ELF-1 (cell line): ENCODE results near the gene HES7.

Source experiments
- DNase-seq: peaks from one replicate; pipeline ENCODE4 v3.0.0-alpha.2; 2016; ENCODE audit warnings: low read depth, low spot score

HES7 gene

DNA sequence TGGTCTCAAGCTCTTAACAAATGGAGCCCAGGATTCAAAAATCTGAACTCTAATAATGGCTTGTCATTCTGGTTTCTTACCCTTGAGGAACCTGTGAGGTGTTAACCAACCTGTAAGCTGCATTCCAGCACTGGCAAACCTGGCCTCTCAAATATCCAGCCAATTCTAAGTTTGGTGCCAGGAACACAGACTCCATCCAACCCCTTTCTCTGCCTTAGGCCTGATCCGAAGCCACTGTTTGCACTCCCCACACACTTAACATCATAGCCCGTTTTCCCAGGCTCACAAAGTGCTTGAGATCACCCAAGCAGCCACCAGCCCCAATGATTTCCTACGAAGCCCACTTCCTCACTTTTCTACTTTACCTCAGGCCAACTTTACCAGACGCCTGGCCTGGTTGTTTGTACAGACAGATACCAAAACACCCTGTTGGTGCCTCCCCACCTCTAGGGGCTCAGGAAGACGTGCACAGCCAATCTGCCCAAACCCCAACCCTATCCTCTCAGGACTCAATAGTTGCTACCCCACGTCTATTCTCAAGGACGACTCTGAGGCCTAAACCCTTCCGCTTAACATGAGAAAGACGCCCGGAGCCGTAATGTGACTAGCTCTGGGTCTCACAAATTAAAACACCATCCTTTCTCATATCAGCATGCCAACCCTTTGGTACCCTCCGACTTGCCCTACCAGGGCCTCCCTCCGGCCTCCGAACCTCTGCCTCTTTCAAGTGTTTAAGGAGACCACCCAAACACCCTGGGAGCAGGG lies 31.5 kb upstream of the HES7 start:
- peak; percentile 53 for DNase-seq

- DNase-seq = no peak
Measured at GRCh38 chr17:8154608-8155155, 30.8 kb upstream of the HES7 start.

DNA sequence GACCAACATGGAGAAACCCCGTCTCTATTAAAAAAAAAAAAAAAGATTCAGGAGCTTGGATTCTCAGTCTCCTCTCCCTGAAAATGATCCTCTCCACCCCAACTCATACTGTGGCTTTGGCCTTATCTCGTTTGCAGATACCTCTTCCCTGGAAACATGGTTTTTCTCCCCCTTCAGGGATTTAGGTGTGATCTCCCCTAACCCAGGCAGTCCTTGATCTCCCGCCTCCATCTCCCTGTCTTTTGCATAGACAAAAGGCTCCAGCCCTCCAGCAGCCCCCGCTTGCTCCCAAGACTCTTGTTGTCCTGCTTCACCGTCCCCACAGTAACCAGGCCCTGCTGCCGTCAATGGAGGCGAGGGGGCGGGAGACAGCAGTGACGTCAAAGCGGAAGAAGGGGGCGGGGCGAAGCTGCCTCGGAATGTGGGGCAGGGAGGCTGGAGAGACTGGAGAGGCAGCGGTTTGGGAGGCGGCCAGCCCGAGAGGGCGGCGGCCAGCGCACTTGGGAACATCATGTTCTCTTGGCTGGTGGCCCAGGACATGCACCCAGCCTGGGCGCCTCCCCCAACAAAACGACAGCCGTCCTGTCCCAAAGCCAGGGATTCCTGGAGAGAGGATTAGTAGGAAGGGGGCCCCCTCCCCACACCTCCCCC lies 30.2 kb upstream of the HES7 start:
- DNase-seq = peak; percentile 97

GRCh38 chr17:8153525-8153956 lies 29.6 kb upstream of the HES7 start:
- DNase-seq = peak; percentile 46

DNA sequence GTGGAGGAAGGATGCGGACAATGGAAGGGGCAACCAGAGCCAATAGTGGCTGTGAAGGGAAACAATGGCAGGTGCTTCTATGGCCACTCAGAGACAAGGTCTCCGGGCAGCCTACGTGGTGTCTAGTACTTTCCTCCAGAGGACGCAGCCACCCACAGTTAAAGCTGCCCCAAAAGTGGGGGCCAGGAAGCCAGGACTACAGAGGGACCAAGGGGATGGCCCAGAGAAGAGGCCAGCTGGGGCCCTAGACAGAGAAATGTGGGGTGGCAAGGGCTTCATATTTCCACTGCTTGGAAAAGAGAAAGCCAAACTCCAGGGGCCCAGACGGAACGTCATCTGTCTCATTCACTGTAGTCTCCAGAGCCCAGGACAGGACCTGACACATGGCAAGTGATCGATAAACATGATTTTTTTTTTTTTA lies 29.1 kb upstream of the HES7 start:
- DNase-seq = no peak

DNA sequence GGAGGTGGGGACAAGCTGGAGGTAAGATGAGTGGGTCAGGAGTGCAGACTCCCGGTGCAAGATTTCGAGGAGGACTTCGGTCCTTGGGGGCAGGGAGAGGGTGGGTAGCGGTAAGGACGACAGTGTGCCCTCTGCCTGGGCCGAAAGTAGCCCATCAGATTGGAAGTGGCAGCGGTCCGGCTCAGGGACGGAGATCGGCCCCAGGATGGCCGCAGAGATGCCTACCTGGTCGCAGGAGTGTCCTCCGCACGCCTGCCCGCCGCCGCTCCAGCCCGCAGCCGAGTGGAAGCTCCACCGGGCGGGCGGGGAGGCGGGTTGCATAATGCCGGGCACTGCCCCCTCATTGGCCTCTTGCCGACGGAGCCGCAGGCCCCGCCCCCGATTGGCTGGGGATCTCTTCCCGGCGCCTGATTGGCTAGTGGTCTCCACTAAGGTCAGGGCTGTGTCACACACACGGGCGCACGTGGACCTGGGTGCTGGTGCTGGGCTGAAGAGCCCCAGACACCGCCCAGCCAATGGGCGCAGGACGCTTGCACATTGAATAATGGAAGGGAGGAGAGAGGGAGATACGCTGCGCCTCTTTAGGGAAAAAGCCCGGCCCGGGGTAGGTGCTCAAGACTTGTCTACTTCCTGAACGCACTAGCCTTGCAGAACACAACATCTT lies 28.3 kb upstream of the HES7 start, which contains the start of gene PER1:
Gene PER1, minus strand, starts transcription at position 293 of the 664 bp plus-strand sequence. CDS start 1,698 bp downstream, outside the sequence.
- peak; percentile 95 for DNase-seq

DNA sequence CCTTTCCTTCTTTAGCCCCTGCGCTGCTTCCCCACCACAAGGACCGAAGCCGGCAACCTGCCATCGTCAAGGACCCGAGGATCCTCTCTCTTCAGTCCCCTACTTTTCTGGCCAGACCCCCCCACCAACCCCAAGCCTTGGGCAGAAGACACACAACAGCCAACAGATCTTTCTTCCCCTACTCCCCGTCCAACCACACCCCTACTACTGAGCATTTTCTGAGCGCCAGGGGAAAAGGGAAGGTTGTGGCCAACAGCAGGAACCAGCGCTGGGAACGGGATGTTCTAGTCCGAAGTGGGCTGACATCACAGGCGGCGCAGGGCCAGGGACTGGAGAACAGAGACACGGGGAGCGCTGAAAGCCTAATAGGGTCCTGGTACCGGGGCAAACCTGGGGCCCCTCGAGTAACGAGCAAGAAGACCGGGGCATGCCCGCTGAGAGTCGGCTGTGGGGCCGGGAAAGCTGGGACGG lies 27.8 kb upstream of the HES7 start:
- DNase-seq = peak; percentile 43

GRCh38 chr17:8151120-8151640 lies 27.3 kb upstream of the HES7 start:
- peak; percentile 88 for DNase-seq

- DNase-seq = no peak
Measured at GRCh38 chr17:8150194-8151119, 26.6 kb upstream of the HES7 start.

DNA sequence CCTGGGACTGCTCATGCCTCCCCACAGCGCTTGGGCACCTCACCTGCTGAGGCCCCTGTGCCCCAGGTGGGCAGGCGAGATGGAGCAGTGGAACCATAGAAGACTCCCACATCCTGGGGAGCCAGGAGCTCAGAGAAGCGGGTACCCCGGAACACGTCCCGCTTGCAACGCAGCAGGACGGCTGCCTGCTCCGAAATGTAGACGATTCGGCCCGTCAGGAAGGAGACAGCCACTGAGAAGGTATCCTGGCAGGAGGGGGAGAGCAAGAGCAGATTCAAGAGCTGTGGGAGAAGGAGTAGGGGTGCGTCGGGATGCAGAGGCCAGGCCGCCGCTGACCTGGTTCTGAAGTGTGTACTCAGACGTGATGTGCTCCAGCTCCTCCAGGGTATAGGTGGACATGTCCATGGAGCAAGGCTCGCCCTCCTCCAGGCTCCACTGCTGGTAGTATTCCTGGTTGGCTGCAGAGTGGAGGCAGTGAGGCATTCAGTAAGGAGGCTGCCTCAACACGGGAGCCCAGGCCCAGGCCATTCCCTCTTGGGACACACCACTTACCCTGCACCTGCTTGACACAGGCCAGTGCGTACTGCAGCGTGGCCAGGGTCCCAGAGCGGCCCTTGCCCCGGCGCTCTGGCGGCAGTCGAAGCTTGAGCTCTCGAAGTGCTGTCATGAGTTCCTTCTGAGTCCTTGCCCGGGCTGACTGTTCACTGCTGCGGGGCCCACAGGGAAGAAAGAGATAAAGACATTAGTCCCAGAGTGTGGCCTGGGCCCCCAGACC lies 25.7 kb upstream of the HES7 start:
- no peak for DNase-seq

GRCh38 chr17:8148560-8148959 lies 24.7 kb upstream of the HES7 start:
- DNase-seq = no peak

DNA sequence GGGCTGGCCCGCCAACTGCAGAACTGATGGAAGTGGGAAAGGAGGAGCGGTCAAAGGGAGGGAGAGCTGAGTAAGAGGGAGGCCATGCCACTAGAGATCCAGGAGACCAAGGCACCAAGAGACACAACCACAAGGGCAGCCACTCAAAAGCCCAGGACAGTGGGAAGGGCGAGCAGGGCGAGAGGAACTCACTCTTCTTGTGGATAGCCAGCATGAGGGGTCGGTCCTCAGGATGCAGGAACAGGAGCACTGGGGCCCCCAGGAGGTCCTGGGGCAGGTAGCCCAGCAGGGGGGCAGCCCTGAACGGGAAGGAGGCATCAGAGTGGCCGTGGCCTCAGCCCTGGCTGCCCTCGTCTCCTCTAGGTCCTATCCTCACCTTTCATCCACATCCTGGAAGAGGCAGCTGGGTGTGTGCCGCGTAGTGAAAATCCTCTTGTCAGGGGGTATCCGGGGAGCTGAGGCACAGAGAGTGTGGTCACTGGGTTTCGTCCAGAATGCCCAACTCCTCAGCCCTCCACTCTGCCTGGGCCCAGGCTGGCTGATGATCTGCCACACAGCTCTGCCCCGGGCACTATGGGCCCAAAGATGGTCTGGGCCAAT lies 24.0 kb upstream of the HES7 start:
- DNase-seq = no peak

- DNase-seq = no peak
Measured at GRCh38 chr17:8147141-8147804, 23.4 kb upstream of the HES7 start.

DNA sequence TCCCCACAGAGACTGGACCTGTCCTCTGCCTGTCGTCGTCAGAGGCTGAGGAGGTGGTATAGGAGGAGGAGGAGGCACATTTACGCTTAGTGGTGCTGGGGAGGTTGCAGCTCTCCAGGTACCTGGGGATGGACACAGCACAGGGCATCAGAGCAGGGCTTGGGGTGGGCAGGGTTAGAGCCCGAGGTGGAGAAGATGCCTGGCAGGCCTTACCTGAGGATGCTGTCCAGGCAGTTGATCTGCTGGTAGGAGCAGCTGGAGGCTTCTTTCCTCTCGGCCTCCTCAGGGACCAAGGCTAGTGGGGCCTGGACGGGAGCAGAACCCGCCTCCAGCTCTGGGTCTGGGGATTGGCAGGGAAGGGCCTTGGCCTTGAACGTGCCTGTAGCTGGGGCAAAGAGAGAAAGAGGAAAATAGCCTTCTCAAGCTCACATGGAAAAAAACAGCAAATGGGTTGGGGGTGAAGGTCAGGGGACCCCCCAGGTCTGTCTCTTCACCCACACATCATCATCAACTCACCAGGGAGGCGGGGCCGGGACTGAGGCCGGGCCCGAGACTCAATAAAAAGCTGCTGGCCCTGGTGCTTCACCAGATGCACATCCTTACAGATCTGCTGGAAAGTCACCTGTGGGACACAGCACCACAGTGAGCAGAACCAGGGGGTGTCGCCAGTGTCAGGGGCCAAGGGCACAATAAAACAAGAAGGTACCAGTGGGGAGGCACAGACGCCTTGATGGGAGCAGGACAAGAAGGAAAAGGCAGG lies 22.7 kb upstream of the HES7 start:
- no peak for DNase-seq

DNA sequence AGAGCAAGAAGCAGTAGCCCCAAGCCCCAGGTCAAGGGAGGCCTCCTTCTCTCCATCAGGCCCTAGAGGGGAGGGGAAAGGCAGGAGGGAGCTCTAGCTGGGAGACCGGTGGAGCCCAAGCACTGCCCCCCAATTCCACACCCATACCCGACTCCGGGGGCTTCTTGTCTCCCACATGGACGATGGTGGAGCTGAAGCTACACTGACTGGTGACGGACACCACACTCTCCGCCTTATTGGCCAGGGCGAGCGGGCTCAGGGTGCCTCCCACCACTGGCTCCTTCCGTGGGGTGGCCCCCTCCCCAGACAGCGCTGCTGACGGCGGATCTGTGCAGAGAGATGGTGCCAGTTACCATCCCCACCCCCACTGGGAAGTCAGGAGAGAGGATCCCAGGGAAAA lies 21.9 kb upstream of the HES7 start:
- no peak for DNase-seq

- no peak for DNase-seq
Measured at GRCh38 chr17:8144401-8145231, 20.7 kb upstream of the HES7 start.
